ENCODE data around the gene ATAD3B.
A peak's percentile ranks its signal among the peaks of the same experiment; 100 is the strongest.
"Not testable (repeated sequence)": the region's sequence is repeated elsewhere in the genome, so short reads cannot be mapped to it uniquely, and the experiment has no call there.

The ATAD3B gene

GRCh38 chr1:1433804-1434130 lies 37.8 kb upstream of the ATAD3B start:
- DNase-seq (ENCODE audit: low read depth in 2 of 2), result no peak

GRCh38 chr1:1434131-1434823 lies 37.3 kb upstream of the ATAD3B start:
- no peak for DNase-seq (ENCODE audit: low read depth in 2 of 2)

- DNase-seq (ENCODE audit: low read depth in 2 of 2), result no peak
Observed at GRCh38 chr1:1434824-1435105, 36.8 kb upstream of the ATAD3B start.

GRCh38 chr1:1435106-1435903 lies 36.3 kb upstream of the ATAD3B start, which contains the start of gene VWA1:
Gene VWA1 (plus strand): TSS chr1:1435690. CDS start chr1:1435749, 59 bp downstream.
- DNase-seq (ENCODE audit: low read depth in 2 of 2), result peak; percentile 29 to 33

GRCh38 chr1:1435911-1436629 lies 35.5 kb upstream of the ATAD3B start:
- DNase-seq (ENCODE audit: low read depth in 2 of 2), result no peak

- no peak for DNase-seq (ENCODE audit: low read depth in 2 of 2)
Observed at GRCh38 chr1:1436630-1437032, 34.9 kb upstream of the ATAD3B start.

- no peak for DNase-seq (ENCODE audit: low read depth in 2 of 2)
Observed at GRCh38 chr1:1437033-1437903, 34.3 kb upstream of the ATAD3B start.

GRCh38 chr1:1437904-1438376 lies 33.6 kb upstream of the ATAD3B start:
- DNase-seq (ENCODE audit: low read depth in 2 of 2), result no peak

- no peak for DNase-seq (ENCODE audit: low read depth in 2 of 2)
Observed at GRCh38 chr1:1438531-1439381, 32.8 kb upstream of the ATAD3B start.

- DNase-seq (ENCODE audit: low read depth in 2 of 2), result no peak
Observed at GRCh38 chr1:1439546-1440261, 31.9 kb upstream of the ATAD3B start.

- DNase-seq (ENCODE audit: low read depth in 2 of 2), result no peak
Observed at GRCh38 chr1:1440262-1441001, 31.1 kb upstream of the ATAD3B start.

GRCh38 chr1:1441002-1441888 lies 30.3 kb upstream of the ATAD3B start:
- DNase-seq (ENCODE audit: low read depth in 2 of 2), result no peak

GRCh38 chr1:1442069-1442770 lies 29.3 kb upstream of the ATAD3B start:
- DNase-seq (ENCODE audit: low read depth in 2 of 2), result no peak

GRCh38 chr1:1446631-1447030 lies 24.9 kb upstream of the ATAD3B start:
- not testable (repeated sequence) for DNase-seq (ENCODE audit: low read depth in 2 of 2)

- DNase-seq (ENCODE audit: low read depth in 2 of 2), result no peak
Observed at GRCh38 chr1:1449099-1449739, 22.3 kb upstream of the ATAD3B start, which contains the start of gene ATAD3C. Gene ATAD3C (plus strand): TSS chr1:1449689. CDS start chr1:1450684, 995 bp downstream.

- not testable (repeated sequence) for DNase-seq (ENCODE audit: low read depth in 2 of 2)
Observed at GRCh38 chr1:1450616-1451015, 20.9 kb upstream of the ATAD3B start.
